GM19238 (cell line): ENCODE measurements around the gene ENPP7.

ENCODE experiments used
- DNase-seq: peaks from one replicate; pipeline ENCODE4 v3.0.0; 2011; ENCODE audit warnings: low spot score; ENCODE audit not compliant: insufficient read length

The ENPP7 gene

DNA sequence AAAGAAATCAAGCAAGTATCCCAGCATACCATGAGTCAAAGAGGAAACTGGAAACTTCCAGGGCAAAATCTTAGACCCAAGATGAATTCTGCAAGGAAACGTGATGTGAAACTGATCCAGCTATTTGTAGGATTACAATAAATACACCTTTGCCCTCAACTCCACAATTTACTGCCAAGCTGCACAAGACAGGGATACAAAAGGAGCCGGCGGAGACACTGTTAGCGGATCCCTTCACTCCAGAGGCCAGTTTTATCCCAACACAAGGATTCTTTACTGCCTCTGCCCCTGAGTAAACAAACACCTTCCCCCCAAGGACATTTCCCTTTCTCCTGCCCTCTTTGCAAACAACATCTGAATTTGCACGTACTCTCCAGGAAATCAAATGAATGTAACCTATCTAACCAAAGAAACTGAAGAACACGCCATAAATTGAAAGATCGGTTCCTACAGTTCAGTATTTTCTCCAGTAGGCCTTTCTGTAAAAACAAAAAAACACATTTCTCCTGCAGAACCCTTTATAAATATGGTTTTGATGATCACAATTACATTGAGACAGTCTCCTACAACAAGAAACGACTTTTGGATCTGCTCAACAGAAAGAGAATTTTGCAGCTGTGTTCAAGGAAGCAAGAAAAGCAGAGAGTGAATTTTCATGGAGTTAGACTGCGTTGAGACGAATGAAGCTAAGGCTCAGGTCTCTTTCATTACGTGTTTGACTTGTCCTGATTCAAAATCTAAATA, 45.8 kb downstream of the ENPP7 start:
- DNase-seq: no peak

DNA sequence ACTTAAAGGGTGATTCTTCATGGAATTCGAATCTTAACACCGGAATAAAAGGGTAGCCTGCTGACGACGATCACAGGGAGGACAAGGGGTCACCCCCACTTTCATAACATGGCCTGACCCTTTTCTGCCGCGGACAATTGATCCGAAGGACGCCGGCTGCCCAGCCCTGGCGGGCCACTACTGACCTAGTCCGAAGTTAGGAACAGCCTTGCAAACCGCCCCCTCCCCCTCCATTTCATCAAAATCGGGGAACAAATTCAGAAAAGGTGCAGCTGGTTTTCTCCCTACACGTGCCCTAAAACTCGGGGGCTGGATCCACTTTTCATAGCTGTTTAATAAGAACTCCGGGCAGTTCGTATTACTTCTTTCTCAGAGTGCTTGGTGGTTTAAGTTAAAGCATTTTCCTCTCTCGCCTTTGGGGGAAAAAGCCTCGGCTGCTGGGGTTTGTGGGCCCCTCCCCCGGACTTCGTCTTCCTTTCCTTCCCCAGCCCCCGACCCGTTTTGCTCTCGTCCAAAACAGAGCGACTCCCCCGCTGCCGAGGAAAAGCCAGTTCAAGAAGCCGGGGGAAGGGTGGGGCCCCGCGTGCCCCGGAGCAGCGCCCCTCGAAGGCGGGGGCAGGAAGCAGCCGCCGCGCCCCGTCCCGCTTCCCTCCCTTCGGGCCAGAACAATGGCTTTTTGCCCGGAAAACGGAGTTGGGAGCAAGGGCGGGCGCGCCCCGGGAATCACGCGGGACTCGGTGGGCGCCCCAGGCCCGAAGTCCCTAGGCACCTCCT, 46.6 kb downstream of the ENPP7 start:
- DNase-seq: no peak

DNA sequence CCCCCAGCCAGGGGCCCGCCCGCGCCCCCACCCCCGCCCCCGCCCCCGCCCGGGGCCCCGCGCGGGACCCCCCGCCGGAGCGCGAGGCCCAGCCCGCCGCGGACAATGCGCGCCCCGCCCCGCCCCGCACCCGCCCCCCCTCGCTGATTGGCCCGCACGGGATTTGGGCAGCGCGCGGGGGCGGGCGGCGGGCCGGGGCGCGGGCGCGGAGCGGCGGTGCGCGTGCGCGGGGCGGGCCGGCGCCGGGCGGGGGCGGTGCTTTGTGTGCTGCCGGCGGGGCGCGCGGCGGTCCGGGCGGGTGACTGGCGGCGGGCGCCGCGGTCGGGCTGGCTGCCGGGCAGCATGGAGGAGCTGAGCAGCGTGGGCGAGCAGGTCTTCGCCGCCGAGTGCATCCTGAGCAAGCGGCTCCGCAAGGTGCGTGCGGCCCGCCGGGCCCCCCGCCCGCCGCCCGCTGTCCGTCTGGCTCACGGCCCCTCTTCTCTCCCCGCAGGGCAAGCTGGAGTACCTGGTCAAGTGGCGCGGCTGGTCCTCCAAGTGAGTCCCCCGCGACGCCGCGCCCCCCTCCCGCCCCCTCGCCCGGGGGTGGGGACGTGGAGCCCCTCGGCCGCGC, 47.3 kb downstream of the ENPP7 start, which contains the start of gene CBX2:
TSS of gene CBX2 (plus strand) at position 255 of the 610 bp plus-strand sequence. CDS start at position 343, 88 bp downstream.
- peak; percentile 96 for DNase-seq

DNA sequence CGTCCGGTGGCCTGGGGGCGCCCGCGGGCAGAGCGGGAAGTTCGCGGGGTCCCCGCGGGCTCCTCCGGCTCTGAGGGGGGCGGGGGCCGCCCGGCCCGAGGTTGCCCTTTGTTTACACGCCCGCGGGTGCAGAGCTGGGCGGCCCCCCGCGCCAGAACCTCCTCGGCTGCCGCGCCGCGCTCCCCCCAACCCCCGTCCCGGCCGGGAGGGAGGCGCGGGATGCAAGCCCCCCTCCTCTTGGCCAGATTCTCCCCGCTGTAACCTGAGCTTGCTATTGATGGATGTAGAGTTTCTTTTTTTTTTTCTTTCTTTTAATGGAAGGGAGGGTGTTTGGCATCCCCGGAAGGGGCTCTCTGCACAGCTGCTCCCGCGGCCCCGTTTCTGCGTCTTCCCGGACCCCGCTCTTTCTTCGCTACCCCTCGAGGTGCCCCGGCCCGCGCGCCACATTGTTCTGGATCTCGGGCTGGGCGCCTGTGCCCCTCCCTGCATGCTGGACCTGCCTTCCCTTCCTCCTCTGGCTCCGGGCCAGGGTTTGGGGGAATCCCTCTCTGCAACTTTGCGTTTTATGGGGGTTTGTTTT, 47.9 kb downstream of the ENPP7 start:
- DNase-seq: no peak

- DNase-seq: no peak
These were observed 48.4 kb downstream of the ENPP7 start for GRCh38 chr17:79779084-79779529.

DNA sequence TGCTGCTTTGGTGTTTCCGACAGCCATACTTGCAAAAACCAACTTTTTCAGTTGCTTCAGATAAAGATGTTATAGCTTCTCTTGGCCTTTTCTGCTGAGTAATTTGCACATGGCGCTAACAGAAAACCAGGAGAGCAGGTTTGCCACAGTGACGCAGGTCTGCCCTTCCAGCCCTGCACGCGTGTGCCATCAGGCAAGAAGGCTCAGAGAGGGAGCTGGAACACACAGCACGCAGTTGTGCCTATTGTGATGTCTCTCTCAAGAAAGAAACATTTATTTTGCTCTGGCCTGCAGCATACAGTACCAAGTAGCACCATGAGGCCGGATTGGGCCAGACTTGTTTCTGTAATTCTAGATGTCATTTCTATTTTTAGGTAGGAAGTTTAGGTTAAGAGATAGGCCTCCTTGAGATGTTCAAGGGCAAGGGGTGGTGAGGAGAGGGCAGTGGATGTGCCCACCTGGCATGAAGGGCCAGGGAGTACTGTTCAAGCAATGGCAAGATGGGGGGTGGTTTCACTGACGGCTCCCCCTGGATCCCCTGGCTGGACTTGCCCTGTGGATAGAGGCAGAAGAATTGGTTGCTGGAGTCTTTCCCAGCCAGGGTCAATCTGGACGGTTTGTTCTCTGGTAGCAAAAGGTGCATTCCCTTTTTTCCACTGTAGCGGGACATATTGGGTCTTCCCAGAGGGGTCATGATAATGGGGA, 49.1 kb downstream of the ENPP7 start:
- DNase-seq: no peak

DNA sequence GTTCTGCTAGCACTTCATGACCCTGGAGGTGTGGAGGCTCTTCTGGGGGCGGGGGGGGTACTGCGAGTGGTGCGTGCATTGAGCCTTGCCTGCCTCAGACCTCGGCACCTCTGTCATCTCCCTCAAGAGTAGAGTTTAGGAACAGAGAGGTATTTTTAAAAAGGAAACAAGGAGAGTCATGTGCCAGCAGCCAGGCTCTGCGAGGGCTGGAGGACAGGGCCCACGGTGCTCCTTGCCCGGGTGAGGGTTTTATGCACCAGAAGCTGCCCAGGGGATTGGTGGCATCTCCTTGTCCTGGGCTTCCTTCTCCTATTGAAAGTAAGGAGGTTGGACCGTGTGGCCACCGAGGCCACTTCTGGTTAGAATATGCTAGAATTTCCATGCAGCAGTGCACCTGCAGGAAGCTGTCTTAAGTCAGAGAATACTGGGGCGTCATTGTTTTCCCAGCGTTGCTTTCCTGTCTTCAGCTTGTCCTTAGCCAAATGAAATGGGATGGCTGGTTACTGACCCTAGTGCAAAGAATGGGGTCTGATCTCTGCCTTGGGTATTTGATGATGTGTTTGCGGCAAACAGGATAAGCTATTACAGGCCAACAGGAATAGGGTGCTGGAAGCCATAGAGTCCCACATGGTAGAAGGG, 50.4 kb downstream of the ENPP7 start:
- DNase-seq: no peak

DNA sequence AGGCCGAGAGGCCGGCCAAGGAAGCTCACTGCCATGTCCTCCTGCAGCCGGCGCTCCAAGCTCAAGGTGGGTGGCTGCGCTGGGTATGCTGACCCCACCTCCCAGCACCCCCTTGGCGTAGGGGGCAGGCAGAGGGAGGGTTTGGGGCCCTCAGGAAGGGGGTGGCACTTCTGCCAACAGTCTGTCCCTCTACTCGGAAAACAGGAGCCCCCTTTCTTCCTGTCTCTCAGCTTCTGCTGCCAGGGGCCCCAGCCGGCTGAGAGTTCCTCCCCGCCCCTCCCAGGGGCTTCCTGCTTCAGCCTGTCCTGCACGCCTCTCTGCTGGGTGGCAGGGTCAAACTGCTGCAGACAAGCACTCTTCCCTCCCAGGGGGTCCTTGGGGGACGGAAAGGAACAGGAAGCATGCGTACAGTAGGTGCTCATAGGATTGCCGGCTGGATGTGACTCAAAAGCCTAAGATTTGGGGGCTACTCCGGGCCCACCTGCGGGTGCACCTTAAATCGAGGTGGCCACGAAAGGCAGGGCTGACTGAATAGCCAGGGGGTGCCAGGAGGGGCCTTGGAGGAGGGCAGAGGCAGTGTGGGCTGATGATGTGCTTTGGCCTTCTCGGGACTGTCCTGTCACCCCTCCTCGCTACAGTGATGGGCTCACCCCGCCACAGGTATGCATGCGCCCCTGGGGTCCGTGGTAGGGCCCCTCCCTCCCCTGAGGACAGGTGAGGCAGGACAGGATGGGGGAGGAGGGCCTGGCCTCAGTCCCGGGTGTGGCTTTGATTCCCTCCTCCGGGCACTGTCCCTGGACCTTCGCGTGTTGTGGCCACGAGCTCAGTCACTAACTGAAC, 51.2 kb downstream of the ENPP7 start:
- no peak for DNase-seq

- no peak for DNase-seq
These were observed 53.1 kb downstream of the ENPP7 start for GRCh38 chr17:79783891-79784290.

- no peak for DNase-seq
These were observed 53.7 kb downstream of the ENPP7 start for GRCh38 chr17:79784353-79785016.

DNA sequence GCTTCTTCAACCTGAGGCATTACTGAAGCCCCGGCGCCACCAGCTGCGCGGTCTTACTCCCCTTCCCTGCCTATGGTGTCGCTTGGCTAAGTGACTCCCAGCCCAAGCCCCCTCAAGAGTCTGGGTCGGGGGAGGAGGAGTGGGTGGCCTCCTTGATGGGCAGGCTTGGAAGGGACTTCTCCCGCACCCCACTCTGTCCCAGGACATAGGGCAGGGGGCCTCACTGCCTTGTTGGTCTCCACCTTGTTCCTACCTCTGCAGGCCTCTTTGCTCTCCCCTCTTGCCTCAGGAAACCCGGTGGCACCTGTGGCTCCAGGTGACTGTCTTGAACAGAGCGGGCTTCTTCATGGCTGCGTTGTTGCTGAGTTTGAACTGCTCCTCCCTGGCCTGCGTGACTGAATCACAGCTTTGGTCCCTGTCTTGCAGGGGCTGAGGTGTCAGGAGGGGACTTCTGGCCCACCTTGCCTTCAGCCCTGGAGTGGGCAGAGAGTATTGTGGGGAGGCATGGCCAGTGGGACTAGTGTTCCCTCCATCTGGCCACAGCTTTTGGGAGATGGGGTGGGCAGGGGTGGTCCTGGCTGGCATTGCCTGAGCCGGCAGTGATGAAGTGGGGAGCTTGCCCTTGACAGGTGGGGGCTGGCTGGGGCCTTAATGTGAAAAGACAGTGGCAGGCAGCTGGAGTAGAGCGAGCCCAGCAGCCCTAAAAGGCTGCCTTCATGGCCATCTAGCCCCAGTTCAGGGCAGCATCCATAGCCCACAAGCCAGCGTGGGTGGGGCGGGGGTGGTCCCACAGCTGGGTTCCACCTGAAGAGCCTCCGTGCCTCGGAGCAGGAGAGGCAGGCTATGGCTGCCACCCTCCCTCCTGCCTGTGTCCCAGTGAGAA, 54.5 kb downstream of the ENPP7 start:
- DNase-seq: no peak

DNA sequence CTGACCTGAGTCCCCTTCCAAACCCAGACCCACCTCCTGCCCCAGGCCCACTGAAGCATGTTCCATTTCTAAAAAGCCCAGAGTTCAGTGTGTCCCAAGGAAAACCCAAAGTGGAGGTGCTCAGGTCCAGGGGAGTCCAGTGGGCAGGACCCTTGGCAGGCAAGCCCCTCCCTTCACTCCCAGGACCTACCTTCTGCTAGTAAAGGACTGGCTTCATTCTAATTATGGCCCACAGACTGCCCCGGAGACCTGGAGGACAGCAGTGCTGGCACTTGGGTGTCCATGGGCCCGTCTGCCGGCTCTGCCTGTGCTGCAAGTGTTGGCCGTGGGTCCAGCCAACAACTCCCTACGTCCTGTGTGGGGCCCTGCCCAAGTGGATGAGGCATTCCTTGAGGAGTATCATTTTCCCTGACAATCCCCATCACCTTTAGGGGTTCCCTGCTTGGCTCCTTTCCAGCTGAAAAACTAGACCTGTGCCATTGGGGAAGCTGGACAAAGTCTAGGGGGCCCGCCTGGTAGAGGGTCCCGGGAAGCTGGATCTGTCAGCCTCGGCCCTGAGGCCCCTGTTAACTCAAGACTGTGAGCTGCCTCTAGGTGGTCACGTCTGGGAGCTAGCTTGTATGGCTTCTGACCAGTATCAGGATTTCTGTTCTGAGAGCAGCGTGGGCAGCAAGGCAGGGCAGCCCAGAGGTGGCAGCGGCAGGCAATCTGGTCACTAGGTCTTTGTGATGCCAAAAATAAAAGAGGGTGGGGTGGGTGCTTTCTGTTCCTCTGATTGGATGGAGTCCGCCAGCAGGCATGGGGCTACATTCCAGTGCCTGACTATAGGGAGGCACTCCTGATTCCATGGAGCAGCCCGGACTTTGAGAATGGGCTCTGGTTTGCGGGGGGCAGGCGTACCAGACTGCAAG, 55.4 kb downstream of the ENPP7 start:
- DNase-seq: no peak

DNA sequence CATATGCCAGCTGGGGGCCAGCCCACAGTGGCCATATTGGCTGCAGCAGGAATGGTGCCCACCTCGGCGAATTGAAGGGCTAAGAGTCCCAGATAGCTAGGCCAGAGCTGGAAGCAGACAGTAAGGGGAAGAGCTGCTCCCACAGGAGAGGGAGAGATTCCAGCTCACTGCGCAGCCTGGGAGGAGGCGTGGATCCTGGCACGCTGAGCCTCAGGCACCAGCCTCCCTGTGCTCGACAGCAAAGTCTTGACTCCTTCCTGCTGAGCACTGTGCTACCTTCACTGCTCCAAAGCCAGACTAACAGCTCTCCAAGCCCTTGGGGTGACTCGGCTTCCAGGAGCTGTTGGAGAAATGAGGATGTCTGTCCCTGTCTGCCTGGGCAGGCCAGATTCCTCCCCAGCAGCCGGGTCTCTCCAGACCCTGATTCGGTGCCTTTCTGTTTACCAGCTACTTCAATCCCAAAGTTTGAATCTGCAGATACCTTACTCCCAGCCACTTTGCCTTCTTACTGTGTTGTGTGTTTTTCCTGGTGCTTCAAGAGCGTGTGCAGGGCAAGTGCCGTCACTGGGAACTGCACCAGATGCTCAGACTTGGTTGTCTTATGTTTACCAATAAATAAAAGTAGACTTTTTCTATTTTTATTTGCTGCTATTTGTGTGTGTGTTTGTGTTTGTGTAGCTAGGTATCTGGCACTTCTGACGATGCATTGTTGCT, 56.3 kb downstream of the ENPP7 start:
- DNase-seq: no peak

DNA sequence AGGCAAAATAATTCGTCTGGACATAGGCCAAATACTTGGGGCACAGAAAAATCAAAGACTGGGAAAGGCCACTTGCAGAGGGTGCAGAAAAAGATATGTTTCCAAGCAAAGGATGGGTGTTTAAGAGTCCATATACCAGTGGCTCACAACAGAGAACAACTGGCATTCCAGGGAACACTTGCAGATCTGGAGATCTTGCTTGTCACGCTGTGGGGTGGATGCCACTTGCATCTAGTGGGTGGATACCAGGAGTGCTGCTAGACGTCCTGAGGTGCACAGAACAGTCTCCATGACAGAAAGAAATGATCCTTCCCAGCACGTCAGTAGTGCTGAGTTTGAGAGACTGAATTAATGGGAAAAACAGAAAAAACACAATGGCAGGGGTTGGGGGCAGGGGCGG, 57.7 kb downstream of the ENPP7 start:
- no peak for DNase-seq

DNA sequence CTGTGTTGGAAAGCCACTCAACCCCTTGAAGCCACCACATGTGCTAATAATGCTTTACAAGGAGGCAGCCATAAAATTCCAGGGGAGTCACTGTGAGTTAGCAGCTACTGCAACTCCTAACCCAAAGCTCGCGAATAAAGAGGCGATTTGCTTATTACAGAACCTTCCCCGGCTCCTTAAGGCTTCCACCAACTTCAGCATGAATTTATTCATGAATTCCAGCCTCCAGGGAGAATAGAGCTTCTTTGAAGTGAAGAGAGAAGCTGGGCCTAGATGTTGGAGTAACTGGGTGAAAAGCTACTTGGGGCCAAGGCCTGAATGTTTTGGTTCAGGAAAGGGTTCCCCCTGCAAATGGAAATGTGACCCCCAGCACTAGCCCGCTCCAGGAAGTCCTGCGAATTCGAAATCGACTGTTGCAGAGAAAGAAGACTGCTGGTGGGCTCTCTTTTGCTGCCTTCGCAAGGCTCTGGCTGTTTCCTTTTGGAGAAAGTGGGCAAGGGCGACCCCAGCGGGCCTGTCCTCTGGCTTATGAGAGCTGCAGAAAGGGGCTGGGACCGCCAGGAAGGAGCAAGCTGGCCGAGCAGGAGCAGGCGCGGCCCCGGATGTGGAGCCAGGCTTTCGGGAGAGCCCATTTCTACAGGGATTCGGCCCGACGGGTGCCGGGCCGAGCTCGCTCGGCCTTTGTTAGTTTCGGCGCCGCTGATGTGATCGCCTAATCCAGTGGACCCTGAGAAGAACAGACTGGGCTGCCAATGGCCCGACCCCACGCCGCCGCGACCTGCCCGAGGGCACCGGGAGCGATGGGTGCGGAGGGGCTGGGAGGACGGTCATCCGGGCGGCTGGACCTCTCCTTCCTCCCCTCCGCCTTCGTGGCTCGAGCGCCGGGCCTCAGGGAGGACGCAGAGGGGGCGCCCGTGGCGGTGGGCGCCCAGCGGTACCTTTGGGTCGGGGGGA, 58.5 kb downstream of the ENPP7 start:
- DNase-seq: no peak
